PC-9 (cell line): ENCODE data around the gene SPESP1.

ENCODE experiments used
- EZH2 ChIP-seq: fragments of 200-600 bp; sonication (generic); IDR thresholded peaks from 2 replicates; pipeline ENCODE4 v1.8.0; 2017; ENCODE audit warnings: antibody characterized with exemption, low read depth
- TF ChIP-seq, protein P1 (sequence below): fragments of 200-600 bp; sonication (generic); conservative IDR thresholded peaks from 2 replicates; pipeline ENCODE4 v1.6.1; 2017; ENCODE audit warnings: mixed run types, antibody characterized with exemption, mild to moderate bottlenecking, moderate library complexity

DNA sequence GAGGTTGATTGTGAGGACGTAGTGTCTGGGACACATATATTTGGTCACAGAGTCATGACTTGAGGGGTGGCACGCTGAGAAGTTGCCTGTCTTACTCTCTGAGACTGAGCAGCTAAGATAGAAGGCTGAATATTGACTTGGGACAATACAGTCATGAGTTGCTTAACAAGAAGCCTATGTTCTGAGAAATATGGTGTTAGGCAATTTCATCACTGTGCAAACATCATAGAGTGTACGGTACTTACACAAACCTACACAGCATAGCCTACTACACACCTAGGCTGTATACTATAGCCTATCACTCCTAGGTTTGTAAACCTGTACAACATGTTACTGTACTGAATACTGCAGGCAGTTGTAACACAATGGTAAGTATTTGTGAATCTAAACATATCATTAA is 30.3 kb upstream of the SPESP1 start:
- TF ChIP-seq, protein P1, sequence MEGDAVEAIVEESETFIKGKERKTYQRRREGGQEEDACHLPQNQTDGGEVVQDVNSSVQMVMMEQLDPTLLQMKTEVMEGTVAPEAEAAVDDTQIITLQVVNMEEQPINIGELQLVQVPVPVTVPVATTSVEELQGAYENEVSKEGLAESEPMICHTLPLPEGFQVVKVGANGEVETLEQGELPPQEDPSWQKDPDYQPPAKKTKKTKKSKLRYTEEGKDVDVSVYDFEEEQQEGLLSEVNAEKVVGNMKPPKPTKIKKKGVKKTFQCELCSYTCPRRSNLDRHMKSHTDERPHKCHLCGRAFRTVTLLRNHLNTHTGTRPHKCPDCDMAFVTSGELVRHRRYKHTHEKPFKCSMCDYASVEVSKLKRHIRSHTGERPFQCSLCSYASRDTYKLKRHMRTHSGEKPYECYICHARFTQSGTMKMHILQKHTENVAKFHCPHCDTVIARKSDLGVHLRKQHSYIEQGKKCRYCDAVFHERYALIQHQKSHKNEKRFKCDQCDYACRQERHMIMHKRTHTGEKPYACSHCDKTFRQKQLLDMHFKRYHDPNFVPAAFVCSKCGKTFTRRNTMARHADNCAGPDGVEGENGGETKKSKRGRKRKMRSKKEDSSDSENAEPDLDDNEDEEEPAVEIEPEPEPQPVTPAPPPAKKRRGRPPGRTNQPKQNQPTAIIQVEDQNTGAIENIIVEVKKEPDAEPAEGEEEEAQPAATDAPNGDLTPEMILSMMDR, result no peak
- TF ChIP-seq EZH2, result no peak
